ENCODE data around the gene KRT31. TPM values are rescaled to one million over a fixed set of nuclear protein-coding genes. Genes with fewer than 3 reads are reported as not detected.

KRT31 gene
- polyA plus RNA-seq, 3 donors: not detected

DNA sequence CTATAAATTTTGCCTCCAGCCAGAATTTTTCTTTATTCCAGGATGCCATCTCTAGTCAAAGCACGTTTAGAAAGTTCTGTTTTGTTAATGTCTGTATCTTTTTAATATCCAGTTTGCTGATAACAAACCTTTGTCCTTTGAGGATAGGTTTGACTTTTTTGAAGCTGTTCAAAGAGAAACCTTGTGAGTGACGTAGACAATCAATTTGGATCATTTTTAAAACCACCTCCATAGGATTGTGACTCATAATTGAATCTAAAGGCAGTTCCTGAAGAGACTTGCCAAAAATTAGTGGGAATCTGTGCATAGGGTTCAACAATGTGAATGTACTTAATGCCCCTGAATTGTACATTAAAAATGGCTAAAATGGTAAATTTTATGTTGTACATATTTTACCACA is 5.9 kb downstream of the KRT31 start:
- DNase-seq: no peak
- Histone ChIP-seq H3K27me3 (ENCODE audit: control insufficient read depth in 2 of 2, insufficient read depth in 2 of 2, low read length in 2 of 2) (peaks cover 2 to 12% of the 10 kb centered on the region in 2 donors), H3K27ac (ENCODE audit: low read depth in 1 of 2, low read length in 2 of 2) (no peak overlapping the region), H3K36me3 (replicated peaks in 1 of 2; ENCODE audit: control insufficient read depth in 1 of 2, insufficient read depth in 2 of 2, low read length in 2 of 2) (no peaks in the 10 kb centered on the region), H4K20me1 (ENCODE audit: insufficient read depth, low read length) (no peaks in the 10 kb centered on the region), H2AFZ (ENCODE audit: insufficient read depth, low read depth, low read length, poor library complexity, severe bottlenecking) (no peak overlapping the region), H3K4me3 (replicated peaks in 1 of 3; ENCODE audit: low read depth in 2 of 3, low read length in 3 of 3) (no peak overlapping the region), H3K4me1 (ENCODE audit: control insufficient read depth in 1 of 2, insufficient read depth in 2 of 2, low read length in 2 of 2) (no peaks in the 10 kb centered on the region), H3K9me3 (replicated peaks in 1 of 2; ENCODE audit: control insufficient read depth in 1 of 2, insufficient read depth in 1 of 2, low read length in 2 of 2) (peaks cover 2 to 11% of the 10 kb centered on the region in 2 donors), H3K9ac (ENCODE audit: insufficient read depth, low read length, poor library complexity, severe bottlenecking) (no peak overlapping the region), H3K79me2 (ENCODE audit: insufficient read depth, low read length) (no peaks in the 10 kb centered on the region), H3K4me2 (replicated peaks; ENCODE audit: extremely low read depth, low read length, poor library complexity, severe bottlenecking) (no peak overlapping the region)
- intact Hi-C loops (cut with micrococcal nuclease): no loop called here
- no peaks in the 10 kb centered on the region for H3K36me3 Mint-ChIP-seq
- H3K9me3 Mint-ChIP-seq: peaks cover 3 to 13% (median 9%) of the 10 kb centered on the region in 7 donors
- H3K4me3 Mint-ChIP-seq: no peak overlapping the region
- H3K27ac Mint-ChIP-seq: no peak overlapping the region
- no CpG with 5 or more reads among the region's 2 CpGs for WGBS (ENCODE audit: insufficient coverage)
- TF ChIP-seq, protein P1, sequence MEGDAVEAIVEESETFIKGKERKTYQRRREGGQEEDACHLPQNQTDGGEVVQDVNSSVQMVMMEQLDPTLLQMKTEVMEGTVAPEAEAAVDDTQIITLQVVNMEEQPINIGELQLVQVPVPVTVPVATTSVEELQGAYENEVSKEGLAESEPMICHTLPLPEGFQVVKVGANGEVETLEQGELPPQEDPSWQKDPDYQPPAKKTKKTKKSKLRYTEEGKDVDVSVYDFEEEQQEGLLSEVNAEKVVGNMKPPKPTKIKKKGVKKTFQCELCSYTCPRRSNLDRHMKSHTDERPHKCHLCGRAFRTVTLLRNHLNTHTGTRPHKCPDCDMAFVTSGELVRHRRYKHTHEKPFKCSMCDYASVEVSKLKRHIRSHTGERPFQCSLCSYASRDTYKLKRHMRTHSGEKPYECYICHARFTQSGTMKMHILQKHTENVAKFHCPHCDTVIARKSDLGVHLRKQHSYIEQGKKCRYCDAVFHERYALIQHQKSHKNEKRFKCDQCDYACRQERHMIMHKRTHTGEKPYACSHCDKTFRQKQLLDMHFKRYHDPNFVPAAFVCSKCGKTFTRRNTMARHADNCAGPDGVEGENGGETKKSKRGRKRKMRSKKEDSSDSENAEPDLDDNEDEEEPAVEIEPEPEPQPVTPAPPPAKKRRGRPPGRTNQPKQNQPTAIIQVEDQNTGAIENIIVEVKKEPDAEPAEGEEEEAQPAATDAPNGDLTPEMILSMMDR (IDR thresholded peaks at IDR 0.05): no peak
- H3K27me3 Mint-ChIP-seq (ENCODE audit: low read depth in 3 of 3): peaks cover 2 to 22% (median 6%) of the 10 kb centered on the region in 3 donors
- H3K4me1 Mint-ChIP-seq: no peaks in the 10 kb centered on the region

GRCh38 chr17:41390411-41390938 is 6.9 kb downstream of the KRT31 start:
- no peak overlapping the region for H3K27ac ChIP-seq (ENCODE audit: low read depth in 1 of 2, low read length in 2 of 2)
- Mint-ChIP-seq H3K27me3 (ENCODE audit: low read depth in 3 of 3) (peaks cover 2 to 21% (median 6%) of the 10 kb centered on the region in 3 donors), H3K4me3 (no peak overlapping the region), H3K36me3 (no peaks in the 10 kb centered on the region), H3K9me3 (peaks cover 4 to 19% (median 11%) of the 10 kb centered on the region in 7 donors), H3K27ac (no peak overlapping the region), H3K4me1 (no peaks in the 10 kb centered on the region)
- no peak overlapping the region for H3K4me2 ChIP-seq (replicated peaks; ENCODE audit: extremely low read depth, low read length, poor library complexity, severe bottlenecking)
- H2AFZ ChIP-seq (ENCODE audit: insufficient read depth, low read depth, low read length, poor library complexity, severe bottlenecking): no peak overlapping the region
- intact Hi-C loops (cut with micrococcal nuclease): no loop called here
- H3K4me3 ChIP-seq (replicated peaks in 1 of 3; ENCODE audit: low read depth in 2 of 3, low read length in 3 of 3): no peak overlapping the region
- H3K27me3 ChIP-seq (ENCODE audit: control insufficient read depth in 2 of 2, insufficient read depth in 2 of 2, low read length in 2 of 2): peaks cover 2 to 12% of the 10 kb centered on the region in 2 donors
- no peaks in the 10 kb centered on the region for H3K4me1 ChIP-seq (ENCODE audit: control insufficient read depth in 1 of 2, insufficient read depth in 2 of 2, low read length in 2 of 2)
- H4K20me1 ChIP-seq (ENCODE audit: insufficient read depth, low read length): no peaks in the 10 kb centered on the region
- no peaks in the 10 kb centered on the region for H3K36me3 ChIP-seq (replicated peaks in 1 of 2; ENCODE audit: control insufficient read depth in 1 of 2, insufficient read depth in 2 of 2, low read length in 2 of 2)
- TF ChIP-seq, protein P1 (IDR thresholded peaks at IDR 0.05): no peak
- peaks cover 8 to 11% of the 10 kb centered on the region in 2 donors for H3K9me3 ChIP-seq (replicated peaks in 1 of 2; ENCODE audit: control insufficient read depth in 1 of 2, insufficient read depth in 1 of 2, low read length in 2 of 2)
- H3K79me2 ChIP-seq (ENCODE audit: insufficient read depth, low read length): no peaks in the 10 kb centered on the region
- no peak for DNase-seq
- H3K9ac ChIP-seq (ENCODE audit: insufficient read depth, low read length, poor library complexity, severe bottlenecking): no peak overlapping the region
- 52% methylated on average over 4 of the region's 7 CpGs for WGBS (ENCODE audit: insufficient coverage)
